ENCODE data around the gene GCSH.
"Not testable (repeated sequence)": the region's sequence is repeated elsewhere in the genome, so short reads cannot be mapped to it uniquely, and the experiment has no call there.

GCSH gene

GRCh38 chr16:81117436-81117835, 21.2 kb upstream of the GCSH start:
- TF ChIP-seq CTCF (IDR thresholded peaks at IDR 0.05; ENCODE audit: low read depth, low read length), result no peak

GRCh38 chr16:81116285-81116684, 20.1 kb upstream of the GCSH start:
- DNase-seq (ENCODE audit: extremely low read depth, low read depth), result no peak
- TF ChIP-seq CTCF (IDR thresholded peaks at IDR 0.05; ENCODE audit: low read depth, low read length), result no peak

More at GRCh38 chr16:81117436-81117835, 21.2 kb upstream of the GCSH start:
- no peak for DNase-seq (ENCODE audit: extremely low read depth, low read depth)

- no peak for TF ChIP-seq CTCF (IDR thresholded peaks at IDR 0.05; ENCODE audit: low read depth, low read length)
- DNase-seq (ENCODE audit: extremely low read depth, low read depth), result no peak
Measured at GRCh38 chr16:81112453-81112852, 16.3 kb upstream of the GCSH start.

GRCh38 chr16:81109274-81109673, 13.1 kb upstream of the GCSH start:
- DNase-seq (ENCODE audit: extremely low read depth, low read depth), result not testable (repeated sequence)

- no peak for TF ChIP-seq CTCF (IDR thresholded peaks at IDR 0.05; ENCODE audit: low read depth, low read length)
- DNase-seq (ENCODE audit: extremely low read depth, low read depth), result no peak
Measured at GRCh38 chr16:81107511-81107910, 11.3 kb upstream of the GCSH start.

- DNase-seq (ENCODE audit: extremely low read depth, low read depth), result no peak
- no peak for TF ChIP-seq CTCF (IDR thresholded peaks at IDR 0.05; ENCODE audit: low read depth, low read length)
Measured at GRCh38 chr16:81106826-81107503, 10.8 kb upstream of the GCSH start.

- no peak for TF ChIP-seq CTCF (IDR thresholded peaks at IDR 0.05; ENCODE audit: low read depth, low read length)
- no peak for DNase-seq (ENCODE audit: extremely low read depth, low read depth)
Measured at GRCh38 chr16:81105946-81106345, 9.8 kb upstream of the GCSH start.

- TF ChIP-seq CTCF (IDR thresholded peaks at IDR 0.05; ENCODE audit: low read depth, low read length), result no peak
- no peak for DNase-seq (ENCODE audit: extremely low read depth, low read depth)
Measured at GRCh38 chr16:81101702-81102101, 5.5 kb upstream of the GCSH start.
